Suprapubic skin (tissue), 4 donors: ENCODE results near the gene PDE2A.

Source experiments
- CTCF ChIP-seq, 2 donors: fragments of 200-600 bp in 1 of 2; fragments of 450-650 bp in 1 of 2; sonication (generic) in 1 of 2; IDR thresholded peaks; one replicate each; pipeline ENCODE4 v1.5.1; 2016 to 2019; ENCODE audit warnings: antibody characterized with exemption in 2 of 2, mild to moderate bottlenecking in 1 of 2, moderate library complexity in 1 of 2
- POLR2A ChIP-seq, 2 donors: fragments of 450-650 bp; IDR thresholded peaks; one replicate each; pipeline ENCODE4 v1.6.1; 2017; ENCODE audit warnings: antibody characterized with exemption in 2 of 2, mild to moderate bottlenecking in 2 of 2, moderate library complexity in 2 of 2
- POLR2AphosphoS5 ChIP-seq, 3 donors: sonication (generic); formaldehyde crosslinking; IDR thresholded peaks; one replicate each; pipeline ENCODE4 v1.6.1; 2017; ENCODE audit warnings: antibody characterized with exemption in 3 of 3

GRCh38 chr11:72544589-72544988 lies 129.6 kb downstream of the PDE2A start:
- TF ChIP-seq POLR2A (IDR thresholded peaks at IDR 0.05) (no peak), POLR2AphosphoS5 (IDR thresholded peaks at IDR 0.05) (no peak), CTCF (IDR thresholded peaks at IDR 0.05) (no peak)
